A673 (cell line): ENCODE measurements around the gene USP10.

Experiments used
- CTCF ChIP-seq: fragments of 300-800, 200-600 bp; sonication (generic); conservative IDR thresholded peaks from 2 replicates; pipeline ENCODE4 v1.5.1; 2017; ENCODE audit warnings: low read depth, mild to moderate bottlenecking, antibody characterized with exemption, low read length, moderate library complexity, mixed read lengths
- EZH2 ChIP-seq: fragments of 200-600 bp; sonication (generic); IDR thresholded peaks from 2 replicates; pipeline ENCODE4 v1.6.1; 2017; ENCODE audit warnings: borderline replicate concordance, low read depth, mild to moderate bottlenecking, mixed read lengths, antibody characterized with exemption, low read length; ENCODE audit not compliant: poor library complexity, severe bottlenecking

GRCh38 chr16:84680165-84680842 lies 19.5 kb upstream of the USP10 start:
- TF ChIP-seq CTCF, result no peak
- TF ChIP-seq EZH2, result no peak
